ENCODE measurements around the gene RPS6KA1.

- no peak for TF ChIP-seq POLR2A (IDR thresholded peaks at IDR 0.05)
- no peak for TF ChIP-seq CTCF (IDR thresholded peaks at IDR 0.05)
- TF ChIP-seq POLR2AphosphoS5 (IDR thresholded peaks at IDR 0.05) = no peak
These were observed 81.2 kb downstream of the RPS6KA1 start for GRCh38 chr1:26610781-26611180.
